CD4-positive, alpha-beta T cell (primary cell): ENCODE results near the gene ZNRF3. TPM values are rescaled to one million over a fixed set of nuclear protein-coding genes. Genes with fewer than 3 reads are reported as not detected.

Source experiments
- ATAC-seq: fragments of 200-7000 bp; cut with Tn5 transposase; one replicate; pipeline ENCODE4 v1.10.0; 2022; ENCODE audit warnings: mild to moderate bottlenecking; ENCODE audit not compliant: poor library complexity
- CTCF ChIA-PET: fragments of 350-600 bp; sonication (Branson Sonifier 250); formaldehyde crosslinking; loops from one replicate; lab custom pipeline; 2021; ENCODE audit warnings: antibody characterized with exemption, inconsistent platforms; lab: Charles Lee
- POLR2A ChIA-PET: fragments of 350-600 bp; sonication (Branson Sonifier 250); formaldehyde crosslinking; loops from one replicate; lab custom pipeline; 2021; ENCODE audit warnings: antibody characterized with exemption, inconsistent platforms; lab: Charles Lee
- DNase-seq, 14 experiments: peaks; one replicate each; pipeline ENCODE4 v3.0.0-alpha.2; 2013 to 2020; ENCODE audit warnings: mixed read lengths in 2 of 14
- H3K27ac ChIP-seq, 2 donors: one replicate each; pipeline versions ENCODE4 v1.5.1 to v1.7.0; 2013; ENCODE audit warnings: low read length in 2 of 2, low read depth in 1 of 2, mild to moderate bottlenecking in 1 of 2
- H3K27me3 ChIP-seq, 2 experiments: 1 replicate in 1 of 2; 2 replicates in 1 of 2; pipeline versions ENCODE4 v1.6.1 to v1.7.0; 2013; ENCODE audit warnings: low read length in 2 of 2, control low read depth in 1 of 2, mild to moderate bottlenecking in 1 of 2, moderate library complexity in 1 of 2; ENCODE audit not compliant: insufficient read depth in 2 of 2, control insufficient read depth in 1 of 2
- H3K36me3 ChIP-seq: one replicate; pipeline ENCODE4 v1.6.1; 2013; ENCODE audit warnings: low read length, control low read depth; ENCODE audit not compliant: insufficient read depth
- H3K4me1 ChIP-seq: one replicate; pipeline ENCODE4 v1.6.1; 2013; ENCODE audit warnings: low read length, control low read depth; ENCODE audit not compliant: insufficient read depth
- H3K4me3 ChIP-seq: one replicate; pipeline ENCODE4 v1.5.1; 2013; ENCODE audit warnings: mild to moderate bottlenecking, low read length, moderate library complexity
- H3K9me3 ChIP-seq, 2 experiments: 1 replicate in 1 of 2; 2 replicates in 1 of 2; pipeline versions ENCODE4 v1.6.1 to v1.7.0; 2013; ENCODE audit warnings: low read length in 2 of 2, mild to moderate bottlenecking in 2 of 2, control low read depth in 1 of 2, moderate library complexity in 1 of 2; ENCODE audit not compliant: control insufficient read depth in 1 of 2, insufficient read depth in 1 of 2
- H3K27ac Mint-ChIP-seq: one replicate; pipeline ENCODE4 v1.8.0; 2020; ENCODE audit warnings: mixed read lengths
- H3K27me3 Mint-ChIP-seq: one replicate; pipeline ENCODE4 v1.8.0; 2021; ENCODE audit warnings: mixed read lengths
- H3K36me3 Mint-ChIP-seq: one replicate; pipeline ENCODE4 v1.8.0; 2021; ENCODE audit warnings: low read depth, mixed read lengths
- H3K4me1 Mint-ChIP-seq: one replicate; pipeline ENCODE4 v1.8.0; 2021; ENCODE audit warnings: low read depth, mixed read lengths
- H3K4me3 Mint-ChIP-seq: one replicate; pipeline ENCODE4 v1.8.0; 2020; ENCODE audit warnings: mild to moderate bottlenecking, mixed read lengths
- H3K9me3 Mint-ChIP-seq: one replicate; pipeline ENCODE4 v1.8.0; 2020; ENCODE audit warnings: mixed read lengths
- CTCF ChIP-seq: fragments of 200-600 bp; IDR thresholded peaks from one replicate; pipeline ENCODE4 v1.8.0; 2022; ENCODE audit warnings: antibody characterized with exemption, mild to moderate bottlenecking
- intact Hi-C, 2 experiments: fragments of 100-400 bp; cut with DNase I in 1 of 2; cut with micrococcal nuclease in 1 of 2; formaldehyde crosslinking; loops; one replicate each; pipeline versions ENCODE4 v1.15.1 to v1.9.0; 2023 to 2025; cut with DNase I, micrococcal nuclease
- total RNA-seq, 174 experiments: library from RNA in 2 of 174; stranded (reverse) in 2 of 174; gene quantifications; one replicate each; pipeline ENCODE4 v1.2.3 and lab custom pipeline; 2021 to 2026

ZNRF3 gene
- total RNA-seq, 2 experiments from 2014 or later = 0.38 to 0.61 TPM

- Mint-ChIP-seq H3K9me3 (no peaks in the 10 kb centered on the region), H3K4me3 (no peak overlapping the region), H3K36me3 (no peaks in the 10 kb centered on the region), H3K27ac (no peak overlapping the region), H3K4me1 (no peaks in the 10 kb centered on the region), H3K27me3 (peaks cover 18% of the 10 kb centered on the region)
- ATAC-seq = no peak
- ChIA-PET POLR2A (no interaction called here), CTCF (no interaction called here)
- no peak overlapping the region for H3K4me3 ChIP-seq
- no peak for TF ChIP-seq CTCF
- H3K27me3 ChIP-seq = peaks cover 5 to 6% of the 10 kb centered on the region in 2 experiments
- H3K27ac ChIP-seq = no peak overlapping the region
- H3K36me3 ChIP-seq = no peaks in the 10 kb centered on the region
- no peaks in the 10 kb centered on the region for H3K9me3 ChIP-seq
- intact Hi-C loops = no loop called here
- H3K4me1 ChIP-seq = no peaks in the 10 kb centered on the region
- DNase-seq = no peak
Observed at GRCh38 chr22:28999510-28999909, 116.1 kb downstream of the ZNRF3 start.

- H3K36me3 Mint-ChIP-seq = no peaks in the 10 kb centered on the region
- DNase-seq (no peak), ATAC-seq (no peak)
- H3K4me1 Mint-ChIP-seq = no peaks in the 10 kb centered on the region
- Histone ChIP-seq H3K27me3 (peaks cover 6 to 7% of the 10 kb centered on the region in 2 experiments), H3K4me1 (no peaks in the 10 kb centered on the region), H3K27ac (no peak overlapping the region), H3K36me3 (no peaks in the 10 kb centered on the region), H3K9me3 (no peaks in the 10 kb centered on the region), H3K4me3 (no peak overlapping the region)
- ChIA-PET POLR2A (no interaction called here), CTCF (interaction anchor here (1.0 kb wide), 1 partner anchor 53 kb away, joined by 3 read pairs; no protein-coding TSS in a partner anchor)
- no peaks in the 10 kb centered on the region for H3K9me3 Mint-ChIP-seq
- intact Hi-C loops = no loop called here
- peaks cover 20% of the 10 kb centered on the region for H3K27me3 Mint-ChIP-seq
- no peak overlapping the region for H3K4me3 Mint-ChIP-seq
- no peak for TF ChIP-seq CTCF
- H3K27ac Mint-ChIP-seq = no peak overlapping the region
Observed at GRCh38 chr22:28999919-29000556, 116.7 kb downstream of the ZNRF3 start.

- Mint-ChIP-seq H3K4me3 (no peak overlapping the region), H3K27ac (no peak overlapping the region), H3K36me3 (no peaks in the 10 kb centered on the region), H3K9me3 (no peaks in the 10 kb centered on the region), H3K4me1 (no peaks in the 10 kb centered on the region), H3K27me3 (peaks cover 26% of the 10 kb centered on the region)
- ATAC-seq (no peak), DNase-seq (no peak)
- ChIA-PET POLR2A (no interaction called here), CTCF (interaction anchor here (1.0 kb wide), 1 partner anchor 54 kb away, joined by 3 read pairs; no protein-coding TSS in a partner anchor)
- intact Hi-C loops = no loop called here
- no peaks in the 10 kb centered on the region for H3K4me1 ChIP-seq
- H3K9me3 ChIP-seq = no peaks in the 10 kb centered on the region
- no peak overlapping the region for H3K4me3 ChIP-seq
- peaks cover 6 to 7% of the 10 kb centered on the region in 2 experiments for H3K27me3 ChIP-seq
- no peaks in the 10 kb centered on the region for H3K36me3 ChIP-seq
- no peak overlapping the region for H3K27ac ChIP-seq
- TF ChIP-seq CTCF = no peak
Observed at GRCh38 chr22:29000641-29001040, 117.3 kb downstream of the ZNRF3 start.
